ENCODE data around the gene CHODL. TPM values are rescaled to one million over a fixed set of nuclear protein-coding genes. Genes with fewer than 3 reads are reported as not detected.

The CHODL gene
- total RNA-seq, 4 donors from 2014 or later = 0.24 to 69.8 (median 0.86) TPM

DNA sequence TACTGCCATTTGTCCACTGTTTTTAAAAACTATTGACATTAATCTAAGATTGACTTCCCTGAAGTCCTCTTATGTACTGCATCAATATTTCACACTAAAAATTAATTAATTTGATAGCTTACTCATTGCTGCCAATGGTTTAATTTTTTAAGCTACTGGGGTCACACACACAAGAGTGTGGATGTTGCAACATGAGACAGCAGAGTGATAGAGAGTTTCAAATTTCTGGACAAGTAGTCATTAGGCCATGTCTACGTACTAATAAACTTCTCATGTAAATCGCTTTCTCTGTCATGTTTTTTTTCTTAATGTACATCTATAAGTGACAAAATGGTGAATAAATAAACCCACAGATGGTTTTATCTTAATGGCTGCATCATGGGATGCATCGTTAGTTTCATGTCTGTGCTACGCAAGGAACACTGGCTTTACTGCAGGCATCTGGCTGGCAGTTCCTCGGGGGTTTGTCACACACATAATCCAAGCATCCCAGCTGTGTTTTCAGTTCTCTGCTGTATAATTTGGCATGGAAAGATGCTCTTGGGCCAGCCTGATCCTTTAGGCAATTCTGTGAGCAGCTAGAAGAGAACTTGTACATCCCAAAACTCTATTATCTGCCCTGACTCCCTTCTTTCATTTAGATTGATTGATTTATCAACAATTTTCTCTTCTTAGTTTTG, 16.4 kb upstream of the CHODL start:
- H3K9me3 ChIP-seq = no peaks in the 10 kb centered on the region
- H3K27me3 ChIP-seq = no peaks in the 10 kb centered on the region
- no peak overlapping the region for H3K27ac ChIP-seq
- H3K4me3 ChIP-seq = no peak overlapping the region
- intact Hi-C loops (cut with DNase I; ENCODE audit: low total_unique reads) = no loop called here
- no peaks in the 10 kb centered on the region for H3K36me3 ChIP-seq
- H3K4me1 ChIP-seq = no peaks in the 10 kb centered on the region
- DNase-seq = no peak
- TF ChIP-seq, protein P1, sequence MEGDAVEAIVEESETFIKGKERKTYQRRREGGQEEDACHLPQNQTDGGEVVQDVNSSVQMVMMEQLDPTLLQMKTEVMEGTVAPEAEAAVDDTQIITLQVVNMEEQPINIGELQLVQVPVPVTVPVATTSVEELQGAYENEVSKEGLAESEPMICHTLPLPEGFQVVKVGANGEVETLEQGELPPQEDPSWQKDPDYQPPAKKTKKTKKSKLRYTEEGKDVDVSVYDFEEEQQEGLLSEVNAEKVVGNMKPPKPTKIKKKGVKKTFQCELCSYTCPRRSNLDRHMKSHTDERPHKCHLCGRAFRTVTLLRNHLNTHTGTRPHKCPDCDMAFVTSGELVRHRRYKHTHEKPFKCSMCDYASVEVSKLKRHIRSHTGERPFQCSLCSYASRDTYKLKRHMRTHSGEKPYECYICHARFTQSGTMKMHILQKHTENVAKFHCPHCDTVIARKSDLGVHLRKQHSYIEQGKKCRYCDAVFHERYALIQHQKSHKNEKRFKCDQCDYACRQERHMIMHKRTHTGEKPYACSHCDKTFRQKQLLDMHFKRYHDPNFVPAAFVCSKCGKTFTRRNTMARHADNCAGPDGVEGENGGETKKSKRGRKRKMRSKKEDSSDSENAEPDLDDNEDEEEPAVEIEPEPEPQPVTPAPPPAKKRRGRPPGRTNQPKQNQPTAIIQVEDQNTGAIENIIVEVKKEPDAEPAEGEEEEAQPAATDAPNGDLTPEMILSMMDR (IDR thresholded peaks at IDR 0.05) = no peak
- no peak for TF ChIP-seq POLR2A (IDR thresholded peaks at IDR 0.05)

DNA sequence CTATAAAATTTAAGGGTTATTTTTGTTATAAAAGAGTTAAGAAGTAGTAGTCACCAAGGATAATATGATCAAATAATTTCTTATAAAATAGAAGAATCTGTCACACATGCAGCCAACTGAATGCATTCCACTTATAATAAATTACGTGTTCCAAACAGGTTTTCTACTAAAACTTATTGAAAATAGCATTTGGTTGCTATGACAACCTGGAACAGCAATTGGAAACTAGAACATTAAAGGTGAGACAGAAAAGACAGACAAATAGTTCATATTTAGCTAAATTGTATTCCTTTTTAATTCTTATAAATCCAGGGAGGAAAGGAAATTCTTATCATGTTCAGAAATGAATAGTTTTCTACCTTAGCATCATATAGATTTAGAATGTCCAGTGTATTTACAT, 9.1 kb upstream of the CHODL start:
- intact Hi-C loops (cut with DNase I; ENCODE audit: low total_unique reads) = no loop called here
- H3K27me3 ChIP-seq = no peaks in the 10 kb centered on the region
- no peak overlapping the region for H3K4me3 ChIP-seq
- no peak for DNase-seq
- H3K9me3 ChIP-seq = no peaks in the 10 kb centered on the region
- TF ChIP-seq, protein P1 (IDR thresholded peaks at IDR 0.05) = no peak
- TF ChIP-seq POLR2A (IDR thresholded peaks at IDR 0.05) = no peak
- no peaks in the 10 kb centered on the region for H3K36me3 ChIP-seq
- no peaks in the 10 kb centered on the region for H3K4me1 ChIP-seq
- H3K27ac ChIP-seq = no peak overlapping the region

DNA sequence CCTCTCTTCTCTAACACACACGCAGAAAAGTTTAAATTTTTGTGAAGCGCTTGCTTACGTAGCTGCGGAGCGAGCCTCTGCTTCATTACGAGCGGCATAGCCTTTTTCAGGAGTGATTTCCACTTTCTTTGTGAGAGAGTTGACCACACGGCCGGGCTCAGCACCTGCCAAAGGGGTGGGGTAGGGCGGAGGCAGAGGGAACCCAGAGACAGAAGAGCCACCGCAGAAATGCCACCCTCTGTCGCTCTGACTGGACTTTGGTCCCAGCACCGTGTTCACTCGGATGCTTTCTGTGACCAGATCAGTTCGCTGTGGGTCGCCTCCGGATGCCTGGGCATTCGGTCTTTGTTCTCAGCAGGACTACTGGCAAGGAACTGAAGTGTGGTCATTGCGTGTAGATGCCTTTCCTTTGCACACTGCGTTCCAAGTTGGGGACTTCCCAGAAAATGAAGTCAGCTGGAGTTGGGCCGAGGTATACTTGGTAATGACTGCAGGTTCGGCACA, 883 bp downstream of the CHODL start:
- Histone ChIP-seq H3K4me1 (peaks cover 0 to 4% of the 10 kb centered on the region in 2 donors), H3K27ac (no peak overlapping the region), H3K9me3 (no peaks in the 10 kb centered on the region), H3K36me3 (no peaks in the 10 kb centered on the region), H3K27me3 (peaks cover 0 to 17% of the 10 kb centered on the region in 2 donors), H3K4me3 (peak overlapping the region in 1 of 2 donors; percentile 22)
- no peak for DNase-seq
- intact Hi-C loops (cut with DNase I; ENCODE audit: low total_unique reads) = no loop called here
- TF ChIP-seq POLR2A (IDR thresholded peaks at IDR 0.05) = no peak
- TF ChIP-seq, protein P1 (IDR thresholded peaks at IDR 0.05) = no peak

DNA sequence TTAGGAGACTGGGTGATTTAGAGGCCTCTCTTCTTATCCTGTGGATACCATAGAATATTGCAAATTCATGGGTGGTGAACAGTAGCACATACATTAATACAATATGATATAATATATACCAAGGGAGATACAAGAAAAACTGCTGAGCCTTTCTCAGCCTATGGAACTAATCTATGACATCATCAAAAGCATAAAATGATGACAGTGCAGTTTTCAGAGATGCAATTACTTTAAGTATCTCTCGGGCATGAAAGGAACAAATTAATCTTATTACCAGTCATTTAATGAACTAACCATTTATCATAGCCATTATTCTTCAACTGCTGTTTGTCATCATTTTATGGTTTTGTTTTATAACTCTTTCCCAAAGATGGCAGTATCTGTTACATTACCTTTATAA, 3.5 kb downstream of the CHODL start:
- no peak for DNase-seq
- TF ChIP-seq, protein P1 (IDR thresholded peaks at IDR 0.05) = no peak
- TF ChIP-seq POLR2A (IDR thresholded peaks at IDR 0.05) = no peak

DNA sequence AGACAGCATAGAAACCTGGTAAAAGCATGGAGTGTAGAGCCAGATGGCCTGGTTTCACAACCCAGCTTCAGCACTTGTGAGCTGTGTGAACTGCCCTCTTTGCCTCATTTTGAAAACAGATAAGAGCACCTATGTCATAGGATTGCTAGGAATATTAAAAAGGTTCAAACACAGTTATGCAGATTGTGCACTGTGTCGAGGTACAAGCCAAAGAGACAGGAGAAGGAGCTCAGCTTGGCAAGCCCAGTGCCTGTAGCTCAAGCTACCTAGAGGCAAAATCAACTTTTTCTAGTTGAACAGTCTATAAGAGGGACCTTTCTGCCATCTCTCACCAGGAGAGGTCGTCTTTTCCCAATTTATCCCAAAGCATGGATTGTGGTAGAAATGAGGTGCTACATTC, 5.0 kb downstream of the CHODL start:
- Histone ChIP-seq H3K4me3 (no peak overlapping the region), H3K4me1 (peaks cover 0 to 4% of the 10 kb centered on the region in 2 donors), H3K9me3 (no peaks in the 10 kb centered on the region), H3K36me3 (no peaks in the 10 kb centered on the region), H3K27ac (no peak overlapping the region), H3K27me3 (peaks cover 0 to under 1% of the 10 kb centered on the region in 2 donors)
- TF ChIP-seq, protein P1 (IDR thresholded peaks at IDR 0.05) = no peak
- no peak for TF ChIP-seq POLR2A (IDR thresholded peaks at IDR 0.05)
- no peak for DNase-seq
- intact Hi-C loops (cut with DNase I; ENCODE audit: low total_unique reads) = no loop called here

More for the DNA sequence above, 3.5 kb downstream of the CHODL start:
- H3K4me1 ChIP-seq = peaks cover 0 to 4% of the 10 kb centered on the region in 2 donors
- intact Hi-C loops (cut with DNase I; ENCODE audit: low total_unique reads) = no loop called here
- H3K36me3 ChIP-seq = no peaks in the 10 kb centered on the region
- H3K27me3 ChIP-seq = peaks cover 0 to 13% of the 10 kb centered on the region in 2 donors
- no peak overlapping the region for H3K27ac ChIP-seq
- H3K4me3 ChIP-seq = no peak overlapping the region
- H3K9me3 ChIP-seq = no peaks in the 10 kb centered on the region
